PC-9 (cell line): ENCODE measurements around the gene VANGL1. TPM values are rescaled to one million over a fixed set of nuclear protein-coding genes. Genes with fewer than 3 reads are reported as not detected.

Source experiments
- BruUV-seq: library from RNA; stranded (reverse); fragments of 400-500 nt; replicated peaks from 2 replicates; lab custom pipeline; 2021; lab: Mats Ljungman, UMichigan
- CTCF ChIA-PET: fragments of 300-600 bp; sonication (Branson Sonifier 250); formaldehyde crosslinking; loops from one replicate; lab custom pipeline; 2022; ENCODE audit warnings: antibody characterized with exemption; lab: Charles Lee
- POLR2A ChIA-PET: fragments of 300-600 bp; sonication (Branson Sonifier 250); formaldehyde crosslinking; loops from one replicate; lab custom pipeline; 2022; ENCODE audit warnings: antibody characterized with exemption; ENCODE audit not compliant: unreplicated experiment; lab: Charles Lee
- DNase-seq, 2 experiments: peaks; one replicate each; pipeline versions ENCODE4 v3.0.0 to v3.0.0-alpha.2; 2015 to 2022; ENCODE audit warnings: mixed read lengths in 1 of 2
- H2AFZ ChIP-seq: fragments of 200-600 bp; sonication (generic); 2 replicates; pipeline ENCODE4 v1.8.1; 2017; ENCODE audit warnings: antibody characterized with exemption
- H3F3A ChIP-seq: fragments of 200-600 bp; sonication (generic); 2 replicates; pipeline ENCODE4 v1.8.1; 2017; ENCODE audit warnings: antibody characterized with exemption, mild to moderate bottlenecking, low read depth; ENCODE audit not compliant: insufficient read depth
- H3K27ac ChIP-seq: fragments of 200-600 bp; sonication (generic); 2 replicates; pipeline ENCODE4 v1.6.1; 2016; ENCODE audit warnings: mixed run types
- H3K27me3 ChIP-seq: fragments of 200-600 bp; sonication (generic); 2 replicates; pipeline ENCODE4 v1.6.1; 2016; ENCODE audit warnings: low read depth, mixed run types; ENCODE audit not compliant: insufficient read depth
- H3K36me3 ChIP-seq: fragments of 200-600 bp; sonication (generic); 2 replicates; pipeline ENCODE4 v1.6.1; 2016; ENCODE audit warnings: low read depth, mixed run types
- H3K4me1 ChIP-seq: fragments of 200-600 bp; sonication (generic); replicated peaks from 2 replicates; pipeline ENCODE4 v1.6.1; 2016; ENCODE audit warnings: mixed run types; ENCODE audit not compliant: insufficient read depth
- H3K4me2 ChIP-seq: fragments of 200-600 bp; sonication (generic); 2 replicates; pipeline ENCODE4 v1.6.1; 2017; ENCODE audit warnings: mixed run types
- H3K4me3 ChIP-seq: fragments of 200-600 bp; sonication (generic); 2 replicates; pipeline ENCODE4 v1.6.1; 2016; ENCODE audit warnings: mixed run types
- H3K79me2 ChIP-seq: fragments of 200-600 bp; sonication (generic); 2 replicates; pipeline ENCODE4 v1.6.1; 2017; ENCODE audit warnings: low read depth, mixed run types
- H3K9me2 ChIP-seq: fragments of 200-600 bp; sonication (generic); 2 replicates; pipeline ENCODE4 v1.8.1; 2017; ENCODE audit warnings: mild to moderate bottlenecking; ENCODE audit not compliant: insufficient read depth
- H3K9me3 ChIP-seq: fragments of 200-600 bp; sonication (generic); 2 replicates; pipeline ENCODE4 v1.8.1; 2016; ENCODE audit warnings: low read depth; ENCODE audit not compliant: insufficient read depth
- H4K20me1 ChIP-seq: fragments of 200-600 bp; sonication (generic); 2 replicates; pipeline ENCODE4 v1.8.1; 2017; ENCODE audit not compliant: insufficient read depth
- EZH2 ChIP-seq: fragments of 200-600 bp; sonication (generic); IDR thresholded peaks from 2 replicates; pipeline ENCODE4 v1.8.0; 2017; ENCODE audit warnings: antibody characterized with exemption, low read depth
- intact Hi-C: fragments of 100-400 bp; cut with micrococcal nuclease; formaldehyde crosslinking; loops from one replicate; pipeline ENCODE4 v1.10.0; 2022; ENCODE audit not compliant: unreplicated experiment
- total RNA-seq: library from RNA; stranded (reverse); gene quantifications from 2 replicates; pipeline ENCODE4 v1.2.3, GENCODE V29; 2021
- TF ChIP-seq, protein P1 (sequence below): fragments of 200-600 bp; sonication (generic); conservative IDR thresholded peaks from 2 replicates; pipeline ENCODE4 v1.6.1; 2017; ENCODE audit warnings: mixed run types, antibody characterized with exemption, mild to moderate bottlenecking, moderate library complexity

Gene VANGL1
- total RNA-seq, 1 experiment from 2014 or later: 43.0 TPM

DNA sequence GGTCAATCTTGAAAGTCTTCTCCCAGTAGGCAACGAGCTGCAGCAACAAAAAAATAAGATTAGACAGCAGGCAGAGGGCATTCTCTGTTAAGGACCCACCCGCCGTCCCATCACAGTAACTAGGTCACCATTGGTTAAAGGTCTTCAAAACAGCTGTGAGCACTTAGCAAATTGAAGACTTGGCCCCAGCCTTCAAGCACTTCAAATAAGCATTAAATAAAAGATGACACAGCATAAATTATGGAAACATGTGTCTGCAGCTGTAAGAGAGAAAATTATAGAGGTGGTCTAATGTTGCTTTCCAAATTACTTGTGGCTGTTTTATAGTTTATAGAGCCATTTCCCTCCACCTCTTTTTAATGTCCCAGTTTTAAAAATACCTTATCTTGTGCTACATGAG, 61.2 kb downstream of the VANGL1 start:
- TF ChIP-seq, protein P1, sequence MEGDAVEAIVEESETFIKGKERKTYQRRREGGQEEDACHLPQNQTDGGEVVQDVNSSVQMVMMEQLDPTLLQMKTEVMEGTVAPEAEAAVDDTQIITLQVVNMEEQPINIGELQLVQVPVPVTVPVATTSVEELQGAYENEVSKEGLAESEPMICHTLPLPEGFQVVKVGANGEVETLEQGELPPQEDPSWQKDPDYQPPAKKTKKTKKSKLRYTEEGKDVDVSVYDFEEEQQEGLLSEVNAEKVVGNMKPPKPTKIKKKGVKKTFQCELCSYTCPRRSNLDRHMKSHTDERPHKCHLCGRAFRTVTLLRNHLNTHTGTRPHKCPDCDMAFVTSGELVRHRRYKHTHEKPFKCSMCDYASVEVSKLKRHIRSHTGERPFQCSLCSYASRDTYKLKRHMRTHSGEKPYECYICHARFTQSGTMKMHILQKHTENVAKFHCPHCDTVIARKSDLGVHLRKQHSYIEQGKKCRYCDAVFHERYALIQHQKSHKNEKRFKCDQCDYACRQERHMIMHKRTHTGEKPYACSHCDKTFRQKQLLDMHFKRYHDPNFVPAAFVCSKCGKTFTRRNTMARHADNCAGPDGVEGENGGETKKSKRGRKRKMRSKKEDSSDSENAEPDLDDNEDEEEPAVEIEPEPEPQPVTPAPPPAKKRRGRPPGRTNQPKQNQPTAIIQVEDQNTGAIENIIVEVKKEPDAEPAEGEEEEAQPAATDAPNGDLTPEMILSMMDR: no peak
- no peak for TF ChIP-seq EZH2
- H3K9me3 ChIP-seq: no peaks in the 10 kb centered on the region
- H3K4me2 ChIP-seq: no peak overlapping the region
- H3K27me3 ChIP-seq: no peaks in the 10 kb centered on the region
- intact Hi-C loops: no loop called here
- DNase-seq: no peak
- POLR2A ChIA-PET: no interaction called here
- no peak overlapping the region for H3K4me3 ChIP-seq
- no peaks in the 10 kb centered on the region; the same call in 1 of the 2 replicates for H3F3A ChIP-seq
- no peaks in the 10 kb centered on the region for H3K9me2 ChIP-seq
- H3K27ac ChIP-seq: no peak overlapping the region
- no peaks in the 10 kb centered on the region for H3K79me2 ChIP-seq
- no peak overlapping the region for H2AFZ ChIP-seq
- no peaks in the 10 kb centered on the region for H3K36me3 ChIP-seq
- no TSS peak for BruUV-seq
- CTCF ChIA-PET: interaction anchor here (1.0 kb wide), 1 partner anchor 62 kb away, joined by 3 read pairs; no protein-coding TSS in a partner anchor
- H3K4me1 ChIP-seq: peaks cover 23% of the 10 kb centered on the region
- no peaks in the 10 kb centered on the region for H4K20me1 ChIP-seq

DNA sequence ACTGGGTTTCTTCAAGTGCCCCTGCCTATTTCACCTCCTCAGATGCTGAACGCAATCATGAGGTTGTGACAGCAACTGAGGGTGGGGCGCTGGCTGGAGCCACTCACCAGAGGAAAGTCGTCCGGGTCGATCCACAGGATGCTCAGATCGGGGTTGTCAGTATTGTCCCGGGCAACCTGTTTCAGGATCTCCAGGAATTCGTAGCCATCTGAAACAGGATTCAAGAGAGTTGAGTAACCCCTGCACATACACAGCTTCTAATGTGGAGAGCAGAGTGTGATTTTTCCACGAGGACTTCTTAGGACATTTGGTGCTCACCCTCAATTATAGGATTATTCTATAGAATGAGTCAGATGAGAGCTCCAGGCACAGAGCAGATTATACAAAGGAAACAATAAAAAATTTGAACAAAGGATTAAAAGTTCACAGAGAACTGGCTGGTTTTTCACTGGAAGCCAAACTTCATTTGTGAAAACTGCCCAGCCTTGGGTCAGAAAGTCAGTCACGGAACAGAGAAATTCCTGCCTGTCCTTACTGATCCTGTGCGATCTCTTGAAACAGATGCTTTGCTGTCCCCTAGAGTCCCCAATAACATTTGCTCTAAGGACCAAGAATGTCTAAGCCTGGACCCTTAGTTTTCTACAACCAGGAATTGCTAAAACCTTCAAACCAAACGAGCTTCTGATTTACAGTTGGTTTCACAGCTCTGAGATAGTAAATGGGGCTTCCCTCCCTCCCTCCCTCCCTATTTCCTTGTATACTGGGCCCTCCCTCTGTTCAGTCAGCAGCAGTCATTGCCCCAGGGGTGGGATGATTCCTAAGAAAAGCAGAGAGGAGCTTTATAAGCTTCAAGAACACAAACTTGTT, 63.5 kb downstream of the VANGL1 start:
- TF ChIP-seq EZH2: no peak
- TF ChIP-seq, protein P1: no peak
- H3K9me3 ChIP-seq: no peaks in the 10 kb centered on the region
- no peak overlapping the region for H3K4me3 ChIP-seq
- H2AFZ ChIP-seq: no peak overlapping the region
- CTCF ChIA-PET: interaction anchor here (1.0 to 2.8 kb wide), 6 partner anchors 20 to 66 kb away, joined by 3 to 21 read pairs (median 8); no protein-coding TSS in a partner anchor
- H3K36me3 ChIP-seq: no peaks in the 10 kb centered on the region
- peak in 1 of 2 experiments; percentile 58 for DNase-seq
- no TSS peak for BruUV-seq
- H3K27me3 ChIP-seq: no peaks in the 10 kb centered on the region
- no peak overlapping the region for H3K27ac ChIP-seq
- H3K4me2 ChIP-seq: peak overlapping the region; percentile 8; the same call in 1 of the 2 replicates
- no peaks in the 10 kb centered on the region for H4K20me1 ChIP-seq
- no peaks in the 10 kb centered on the region for H3K79me2 ChIP-seq
- POLR2A ChIA-PET: interaction anchor here (0.6 kb wide), 1 partner anchor 9 kb away, joined by 3 read pairs; no protein-coding TSS in a partner anchor
- no peaks in the 10 kb centered on the region; the same call in 1 of the 2 replicates for H3F3A ChIP-seq
- H3K4me1 ChIP-seq: peaks cover 23% of the 10 kb centered on the region
- intact Hi-C loops: no loop called here
- H3K9me2 ChIP-seq: no peaks in the 10 kb centered on the region

DNA sequence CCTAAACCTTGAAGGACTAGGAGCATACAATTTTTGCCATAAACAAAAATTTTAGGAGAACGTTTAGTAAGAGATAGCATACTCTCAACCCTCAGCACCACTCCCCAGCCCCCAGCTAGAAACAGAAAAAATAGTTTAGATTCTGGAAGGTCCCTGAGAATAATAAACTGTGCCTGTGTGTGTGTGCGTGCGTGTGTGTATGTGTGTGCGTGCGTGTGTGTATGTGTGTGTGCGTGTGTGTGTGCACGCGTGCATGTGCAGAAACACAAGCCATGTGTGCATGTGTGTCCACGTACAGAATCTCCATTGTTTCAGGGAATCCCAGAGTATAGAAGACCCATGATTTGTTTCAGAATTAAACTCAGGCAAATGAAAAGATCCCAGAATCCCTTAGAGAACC, 64.2 kb downstream of the VANGL1 start:
- Histone ChIP-seq H3K79me2 (no peaks in the 10 kb centered on the region), H4K20me1 (no peaks in the 10 kb centered on the region), H3K4me2 (peak overlapping the region; percentile 8; the same call in 1 of the 2 replicates), H3K27me3 (no peaks in the 10 kb centered on the region), H3K4me1 (peaks cover 29% of the 10 kb centered on the region), H3K27ac (no peak overlapping the region), H3K4me3 (no peak overlapping the region), H3K36me3 (no peaks in the 10 kb centered on the region), H2AFZ (no peak overlapping the region), H3F3A (no peaks in the 10 kb centered on the region; the same call in 1 of the 2 replicates), H3K9me2 (no peaks in the 10 kb centered on the region), H3K9me3 (no peaks in the 10 kb centered on the region)
- intact Hi-C loops: loop anchor here (2.0 kb wide), 1 partner anchor 63 kb away; no protein-coding TSS in a partner anchor
- no peak for TF ChIP-seq EZH2
- TF ChIP-seq, protein P1: no peak
- no peak for DNase-seq
- CTCF ChIA-PET: interaction anchor here (0.6 to 2.8 kb wide), 9 partner anchors 20 to 1240 kb away, joined by 3 to 21 read pairs (median 6); no protein-coding TSS in a partner anchor
- POLR2A ChIA-PET: interaction anchor here (0.6 to 0.7 kb wide), 2 partner anchors 8 to 210 kb away, joined by 3 to 8 read pairs; no protein-coding TSS in a partner anchor
- BruUV-seq: no TSS peak
